HCT116 (cell line): ENCODE data around the gene CAP2. TPM values are rescaled to one million over a fixed set of nuclear protein-coding genes. Genes with fewer than 3 reads are reported as not detected.

Experiments used
- ATAC-seq: fragments of 200-7000 bp; cut with Tn5 transposase; 2 replicates; pipeline ENCODE4 v1.9.1; 2020; ENCODE audit warnings: mild to moderate bottlenecking, moderate library complexity
- BruUV-seq: library from RNA; stranded (reverse); fragments of 400-500 nt; replicated peaks from 2 replicates; lab custom pipeline; 2021; lab: Mats Ljungman, UMichigan
- CTCF ChIA-PET: fragments of 300-600 bp; sonication (Branson Sonifier 250); formaldehyde crosslinking; loops from one replicate; lab custom pipeline; 2021; ENCODE audit warnings: antibody characterized with exemption; lab: Charles Lee
- POLR2A ChIA-PET: fragments of 300-600, 350-600 bp; sonication (Branson Sonifier 250); formaldehyde crosslinking; loops from one replicate; lab custom pipeline; 2021; ENCODE audit warnings: antibody characterized with exemption; lab: Charles Lee
- RAD21 ChIA-PET, 2 experiments: fragments of 300-600 bp; sonication (Branson Sonifier 250); formaldehyde crosslinking; loops; one replicate each; lab custom pipeline; 2023; ENCODE audit warnings: low total read pairs in 2 of 2; ENCODE audit not compliant: uncharacterized antibody in 2 of 2, unreplicated experiment in 2 of 2, low non-redundant PET in 1 of 2; lab: Charles Lee
- DNase-seq: peaks from one replicate; pipeline ENCODE4 v3.0.0-alpha.2; 2010; ENCODE audit warnings: low read depth, low spot score
- H2AFZ ChIP-seq: fragments of 200-600 bp; shearing (Covaris generic), sonication (generic); 2 replicates; pipeline ENCODE4 v1.6.1; 2017; ENCODE audit warnings: low read depth, mixed run types, mixed read lengths, antibody characterized with exemption, low read length; ENCODE audit not compliant: poor library complexity, severe bottlenecking
- H3K27ac ChIP-seq: 2 replicates; pipeline ENCODE4 v1.5.1; 2012; ENCODE audit warnings: low read depth, low read length
- H3K27me3 ChIP-seq: fragments of 200-600 bp; sonication (generic); 2 replicates; pipeline ENCODE4 v1.6.1; 2016; ENCODE audit warnings: mixed run types, low read length, mixed read lengths; ENCODE audit not compliant: insufficient read depth
- H3K36me3 ChIP-seq, 2 experiments: fragments of 200-500 bp in 1 of 2; fragments of 200-600 bp in 1 of 2; sonication (Bioruptor generic) in 1 of 2; sonication (generic) in 1 of 2; 2 replicates each; pipeline versions ENCODE4 v1.5.1 to v1.6.1; 2014 to 2016; ENCODE audit warnings: low read length in 2 of 2, inconsistent platforms in 1 of 2, mixed read lengths in 1 of 2, mixed run types in 1 of 2; ENCODE audit not compliant: insufficient read depth in 2 of 2, control insufficient read depth in 1 of 2
- H3K4me1 ChIP-seq, 2 experiments: fragments of 200-600 bp in 1 of 2; sonication (generic) in 1 of 2; 2 replicates each; pipeline versions ENCODE4 v1.5.1 to v1.6.1; 2012 to 2017; ENCODE audit warnings: low read length in 2 of 2, inconsistent platforms in 1 of 2, mild to moderate bottlenecking in 1 of 2, mixed read lengths in 1 of 2, mixed run types in 1 of 2, moderate library complexity in 1 of 2; ENCODE audit not compliant: insufficient read depth in 2 of 2, control insufficient read depth in 1 of 2
- H3K4me2 ChIP-seq: fragments of 200-600 bp; sonication (generic); 2 replicates; pipeline ENCODE4 v1.6.1; 2017; ENCODE audit warnings: mixed run types, low read length, mixed read lengths
- H3K4me3 ChIP-seq, 2 experiments: fragments of 200-600 bp in 1 of 2; sonication (generic) in 1 of 2; replicated peaks in 1 of 2; 2 replicates each; pipeline ENCODE4 v1.5.1; 2011 to 2016; ENCODE audit warnings: low read length in 2 of 2, control low read depth in 1 of 2, low read depth in 1 of 2, mild to moderate bottlenecking in 1 of 2, mixed read lengths in 1 of 2, mixed run types in 1 of 2
- H3K79me2 ChIP-seq: fragments of 200-600 bp; sonication (generic); 2 replicates; pipeline ENCODE4 v1.6.1; 2017; ENCODE audit warnings: mild to moderate bottlenecking, mixed run types, low read length, moderate library complexity, mixed read lengths; ENCODE audit not compliant: insufficient read depth
- H3K9ac ChIP-seq: fragments of 200-600 bp; sonication (generic); 2 replicates; pipeline ENCODE4 v1.6.1; 2016; ENCODE audit warnings: low read length, mixed read lengths
- H3K9me2 ChIP-seq: fragments of 200-600 bp; sonication (generic), shearing (Covaris generic); 2 replicates; pipeline ENCODE4 v1.6.1; 2017; ENCODE audit warnings: mixed run types, mild to moderate bottlenecking, moderate library complexity; ENCODE audit not compliant: insufficient read depth
- H3K9me3 ChIP-seq, 2 experiments: fragments of 200-500 bp in 1 of 2; fragments of 200-600 bp in 1 of 2; sonication (Bioruptor generic) in 1 of 2; sonication (generic) in 1 of 2; 2 replicates each; pipeline ENCODE4 v1.6.1; 2014 to 2017; ENCODE audit warnings: low read length in 2 of 2, mixed read lengths in 2 of 2, inconsistent platforms in 1 of 2, low read depth in 1 of 2, mild to moderate bottlenecking in 1 of 2, mixed run types in 1 of 2, moderate library complexity in 1 of 2; ENCODE audit not compliant: control insufficient read depth in 1 of 2, insufficient read depth in 1 of 2
- H4K20me1 ChIP-seq: fragments of 200-600 bp; sonication (generic), shearing (Covaris generic); 2 replicates; pipeline ENCODE4 v1.6.1; 2017; ENCODE audit warnings: mixed run types, mild to moderate bottlenecking, moderate library complexity; ENCODE audit not compliant: insufficient read depth
- CBX3 ChIP-seq: IDR thresholded peaks from 2 replicates; pipeline ENCODE4 v1.6.1; 2012; ENCODE audit warnings: low read depth
- CEBPB ChIP-seq: IDR thresholded peaks from 2 replicates; pipeline ENCODE4 v1.6.1; 2012; ENCODE audit warnings: low read depth
- EGR1 ChIP-seq: IDR thresholded peaks from 2 replicates; pipeline ENCODE4 v1.6.1; 2012; ENCODE audit warnings: low read depth
- ELF1 ChIP-seq: IDR thresholded peaks from 2 replicates; pipeline ENCODE4 v1.6.1; 2012; ENCODE audit warnings: low read depth, borderline replicate concordance
- EZH2phosphoT487 ChIP-seq: fragments of 200-600 bp; IDR thresholded peaks from 2 replicates; pipeline ENCODE4 v1.6.1; 2018; ENCODE audit warnings: antibody characterized with exemption, borderline replicate concordance
- FOSL1 ChIP-seq: IDR thresholded peaks from 2 replicates; pipeline ENCODE4 v1.6.1; 2012; ENCODE audit warnings: low read depth
- JUND ChIP-seq: IDR thresholded peaks from 2 replicates; pipeline ENCODE4 v1.6.1; 2012
- POLR2A ChIP-seq: IDR thresholded peaks from 2 replicates; pipeline ENCODE4 v1.7.0; 2011; ENCODE audit warnings: borderline replicate concordance; ENCODE audit not compliant: insufficient read depth, insufficient read length; ENCODE audit errors: extremely low read depth
- POLR2AphosphoS5 ChIP-seq: IDR thresholded peaks from 2 replicates; pipeline ENCODE4 v1.6.1; 2011; ENCODE audit warnings: mild to moderate bottlenecking, low read depth, low read length, moderate library complexity
- RAD21 ChIP-seq: IDR thresholded peaks from 2 replicates; pipeline ENCODE4 v1.6.1; 2012; ENCODE audit warnings: low read depth, mild to moderate bottlenecking
- SP1 ChIP-seq: IDR thresholded peaks from 2 replicates; pipeline ENCODE4 v1.6.1; 2012; ENCODE audit warnings: low read depth
- SRF ChIP-seq: IDR thresholded peaks from 2 replicates; pipeline ENCODE4 v1.6.1; 2012; ENCODE audit warnings: low read depth
- YY1 ChIP-seq: IDR thresholded peaks from 2 replicates; pipeline ENCODE4 v1.6.1; 2011; ENCODE audit warnings: low read length, low read depth, moderate library complexity, mild to moderate bottlenecking; ENCODE audit not compliant: insufficient replicate concordance; ENCODE audit errors: extremely low read depth
- ZNF274 ChIP-seq: fragments of 200-500 bp; sonication (Bioruptor generic); IDR thresholded peaks from 2 replicates; pipeline ENCODE4 v1.6.1; 2014; ENCODE audit warnings: mild to moderate bottlenecking, low read depth, low read length, inconsistent platforms
- intact Hi-C: fragments of 100-400 bp; cut with micrococcal nuclease; formaldehyde crosslinking; loops from 2 replicates; pipeline ENCODE4 v1.10.0; 2022
- total RNA-seq: library from RNA; stranded (reverse); gene quantifications from one replicate; pipeline ENCODE4 v1.2.1, GENCODE V29; 2021; ENCODE audit not compliant: unreplicated experiment
- TF ChIP-seq, protein P1 (sequence below): IDR thresholded peaks from 2 replicates; pipeline ENCODE4 v1.6.1; 2011; ENCODE audit warnings: mild to moderate bottlenecking, low read length, moderate library complexity; ENCODE audit not compliant: insufficient replicate concordance; ENCODE audit errors: extremely low read depth
- TF ChIP-seq, protein P2 (sequence below): IDR thresholded peaks from 2 replicates; pipeline ENCODE4 v1.6.1; 2012
- TF ChIP-seq, protein P3 (sequence below): IDR thresholded peaks from 2 replicates; pipeline ENCODE4 v1.6.1; 2012; ENCODE audit warnings: low read depth
- TF ChIP-seq, protein P4 (sequence below), 3 experiments: fragments of 200-600 bp in 1 of 3; sonication (generic) in 1 of 3; IDR thresholded peaks in 2 of 3; conservative IDR thresholded peaks in 1 of 3; 2 replicates each; pipeline ENCODE4 v1.5.1; 2012 to 2017; ENCODE audit warnings: low read depth in 2 of 3, low read length in 2 of 3, antibody characterized with exemption in 1 of 3, borderline replicate concordance in 1 of 3, control low read depth in 1 of 3, mild to moderate bottlenecking in 1 of 3, mixed read lengths in 1 of 3, mixed run types in 1 of 3, moderate library complexity in 1 of 3; ENCODE audit not compliant: insufficient read depth in 1 of 3

CAP2 gene
- total RNA-seq, 1 experiment from 2014 or later = 3.8 TPM

DNA sequence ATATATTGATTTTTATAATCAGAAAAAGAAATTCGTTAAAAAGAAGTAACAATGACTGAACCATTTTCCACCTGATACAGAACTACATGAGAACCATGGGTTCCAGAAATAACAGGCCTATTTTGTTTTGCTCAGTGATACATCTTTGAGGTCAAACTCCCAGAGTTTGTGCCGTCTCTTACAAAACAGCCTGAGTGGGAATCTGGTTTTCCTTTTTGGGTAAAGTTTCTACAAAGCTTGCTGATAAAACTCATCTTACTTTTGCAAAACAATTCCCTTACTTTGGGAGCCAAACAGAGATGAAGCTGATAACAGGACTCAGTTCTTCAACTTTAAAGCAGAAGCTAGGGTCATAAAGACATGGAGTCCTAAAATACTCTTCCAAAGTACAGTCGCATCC lies 108.0 kb downstream of the CAP2 start:
- ChIA-PET POLR2A (no interaction called here), RAD21 (no interaction called here), CTCF (no interaction called here)
- Histone ChIP-seq H3K36me3 (no peaks in the 10 kb centered on the region), H3K27ac (no peak overlapping the region), H3K27me3 (no peaks in the 10 kb centered on the region), H3K9me2 (no peaks in the 10 kb centered on the region), H3K9me3 (no peaks in the 10 kb centered on the region), H3K79me2 (no peaks in the 10 kb centered on the region), H4K20me1 (no peaks in the 10 kb centered on the region), H3K4me2 (no peak overlapping the region), H3K9ac (no peak overlapping the region), H2AFZ (no peak overlapping the region), H3K4me3 (no peak overlapping the region), H3K4me1 (peaks cover 12 to 15% of the 10 kb centered on the region in 2 experiments)
- intact Hi-C loops = no loop called here
- TF ChIP-seq, protein P1, sequence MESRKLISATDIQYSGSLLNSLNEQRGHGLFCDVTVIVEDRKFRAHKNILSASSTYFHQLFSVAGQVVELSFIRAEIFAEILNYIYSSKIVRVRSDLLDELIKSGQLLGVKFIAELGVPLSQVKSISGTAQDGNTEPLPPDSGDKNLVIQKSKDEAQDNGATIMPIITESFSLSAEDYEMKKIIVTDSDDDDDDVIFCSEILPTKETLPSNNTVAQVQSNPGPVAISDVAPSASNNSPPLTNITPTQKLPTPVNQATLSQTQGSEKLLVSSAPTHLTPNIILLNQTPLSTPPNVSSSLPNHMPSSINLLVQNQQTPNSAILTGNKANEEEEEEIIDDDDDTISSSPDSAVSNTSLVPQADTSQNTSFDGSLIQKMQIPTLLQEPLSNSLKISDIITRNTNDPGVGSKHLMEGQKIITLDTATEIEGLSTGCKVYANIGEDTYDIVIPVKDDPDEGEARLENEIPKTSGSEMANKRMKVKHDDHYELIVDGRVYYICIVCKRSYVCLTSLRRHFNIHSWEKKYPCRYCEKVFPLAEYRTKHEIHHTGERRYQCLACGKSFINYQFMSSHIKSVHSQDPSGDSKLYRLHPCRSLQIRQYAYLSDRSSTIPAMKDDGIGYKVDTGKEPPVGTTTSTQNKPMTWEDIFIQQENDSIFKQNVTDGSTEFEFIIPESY = no peak
- no peak for TF ChIP-seq ZNF274
- TF ChIP-seq, protein P2, sequence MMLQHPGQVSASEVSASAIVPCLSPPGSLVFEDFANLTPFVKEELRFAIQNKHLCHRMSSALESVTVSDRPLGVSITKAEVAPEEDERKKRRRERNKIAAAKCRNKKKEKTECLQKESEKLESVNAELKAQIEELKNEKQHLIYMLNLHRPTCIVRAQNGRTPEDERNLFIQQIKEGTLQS = no peak
- TF ChIP-seq SP1 = no peak
- no peak for TF ChIP-seq EZH2phosphoT487
- no peak for TF ChIP-seq FOSL1
- TF ChIP-seq SRF = no peak
- no peak for TF ChIP-seq RAD21
- TF ChIP-seq YY1 = no peak
- TF ChIP-seq JUND = no peak
- TF ChIP-seq ELF1 = no peak
- TF ChIP-seq CEBPB = no peak
- TF ChIP-seq POLR2A = no peak
- TF ChIP-seq, protein P3, sequence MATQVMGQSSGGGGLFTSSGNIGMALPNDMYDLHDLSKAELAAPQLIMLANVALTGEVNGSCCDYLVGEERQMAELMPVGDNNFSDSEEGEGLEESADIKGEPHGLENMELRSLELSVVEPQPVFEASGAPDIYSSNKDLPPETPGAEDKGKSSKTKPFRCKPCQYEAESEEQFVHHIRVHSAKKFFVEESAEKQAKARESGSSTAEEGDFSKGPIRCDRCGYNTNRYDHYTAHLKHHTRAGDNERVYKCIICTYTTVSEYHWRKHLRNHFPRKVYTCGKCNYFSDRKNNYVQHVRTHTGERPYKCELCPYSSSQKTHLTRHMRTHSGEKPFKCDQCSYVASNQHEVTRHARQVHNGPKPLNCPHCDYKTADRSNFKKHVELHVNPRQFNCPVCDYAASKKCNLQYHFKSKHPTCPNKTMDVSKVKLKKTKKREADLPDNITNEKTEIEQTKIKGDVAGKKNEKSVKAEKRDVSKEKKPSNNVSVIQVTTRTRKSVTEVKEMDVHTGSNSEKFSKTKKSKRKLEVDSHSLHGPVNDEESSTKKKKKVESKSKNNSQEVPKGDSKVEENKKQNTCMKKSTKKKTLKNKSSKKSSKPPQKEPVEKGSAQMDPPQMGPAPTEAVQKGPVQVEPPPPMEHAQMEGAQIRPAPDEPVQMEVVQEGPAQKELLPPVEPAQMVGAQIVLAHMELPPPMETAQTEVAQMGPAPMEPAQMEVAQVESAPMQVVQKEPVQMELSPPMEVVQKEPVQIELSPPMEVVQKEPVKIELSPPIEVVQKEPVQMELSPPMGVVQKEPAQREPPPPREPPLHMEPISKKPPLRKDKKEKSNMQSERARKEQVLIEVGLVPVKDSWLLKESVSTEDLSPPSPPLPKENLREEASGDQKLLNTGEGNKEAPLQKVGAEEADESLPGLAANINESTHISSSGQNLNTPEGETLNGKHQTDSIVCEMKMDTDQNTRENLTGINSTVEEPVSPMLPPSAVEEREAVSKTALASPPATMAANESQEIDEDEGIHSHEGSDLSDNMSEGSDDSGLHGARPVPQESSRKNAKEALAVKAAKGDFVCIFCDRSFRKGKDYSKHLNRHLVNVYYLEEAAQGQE = no peak
- no peak for TF ChIP-seq EGR1
- no peak for TF ChIP-seq POLR2AphosphoS5
- TF ChIP-seq, protein P4, sequence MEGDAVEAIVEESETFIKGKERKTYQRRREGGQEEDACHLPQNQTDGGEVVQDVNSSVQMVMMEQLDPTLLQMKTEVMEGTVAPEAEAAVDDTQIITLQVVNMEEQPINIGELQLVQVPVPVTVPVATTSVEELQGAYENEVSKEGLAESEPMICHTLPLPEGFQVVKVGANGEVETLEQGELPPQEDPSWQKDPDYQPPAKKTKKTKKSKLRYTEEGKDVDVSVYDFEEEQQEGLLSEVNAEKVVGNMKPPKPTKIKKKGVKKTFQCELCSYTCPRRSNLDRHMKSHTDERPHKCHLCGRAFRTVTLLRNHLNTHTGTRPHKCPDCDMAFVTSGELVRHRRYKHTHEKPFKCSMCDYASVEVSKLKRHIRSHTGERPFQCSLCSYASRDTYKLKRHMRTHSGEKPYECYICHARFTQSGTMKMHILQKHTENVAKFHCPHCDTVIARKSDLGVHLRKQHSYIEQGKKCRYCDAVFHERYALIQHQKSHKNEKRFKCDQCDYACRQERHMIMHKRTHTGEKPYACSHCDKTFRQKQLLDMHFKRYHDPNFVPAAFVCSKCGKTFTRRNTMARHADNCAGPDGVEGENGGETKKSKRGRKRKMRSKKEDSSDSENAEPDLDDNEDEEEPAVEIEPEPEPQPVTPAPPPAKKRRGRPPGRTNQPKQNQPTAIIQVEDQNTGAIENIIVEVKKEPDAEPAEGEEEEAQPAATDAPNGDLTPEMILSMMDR (IDR thresholded peaks at IDR 0.05 in 2 of 3, conservative IDR thresholded peaks at IDR 0.05 in 1 of 3; ENCODE audit: borderline replicate concordance in 1 of 3, insufficient read depth in 1 of 3, low read depth in 2 of 3, low read length in 2 of 3) = no peak
- no peak for TF ChIP-seq CBX3
- no TSS peak for BruUV-seq
- DNase-seq (no peak), ATAC-seq (no peak)
